HepG2 (cell line): ENCODE measurements around the gene GLIS2. TPM values are rescaled to one million over a fixed set of nuclear protein-coding genes. Genes with fewer than 3 reads are reported as not detected.

Source experiments
- ATAD3A ChIP-seq: sonication (generic); formaldehyde crosslinking; IDR thresholded peaks from 2 replicates; pipeline ENCODE4 v1.4.0; 2020; ENCODE audit warnings: missing genetic modification reagents
- ATM ChIP-seq: fragments of 450-650 bp; IDR thresholded peaks from 2 replicates; pipeline ENCODE4 v1.7.1; 2017; ENCODE audit warnings: mild to moderate bottlenecking, borderline replicate concordance
- BRF2 ChIP-seq: sonication (generic); formaldehyde crosslinking; IDR thresholded peaks from 2 replicates; pipeline ENCODE4 v1.8.1; 2022; ENCODE audit warnings: mild to moderate bottlenecking, missing genetic modification reagents
- ESRRA ChIP-seq: sonication (generic); formaldehyde crosslinking; IDR thresholded peaks from 2 replicates; pipeline ENCODE4 v1.5.1; 2020; ENCODE audit warnings: mild to moderate bottlenecking, low read depth, missing genetic modification reagents
- FOSL2 ChIP-seq: sonication (generic); formaldehyde crosslinking; IDR thresholded peaks from 2 replicates; pipeline ENCODE4 v1.4.0; 2020; ENCODE audit warnings: missing genetic modification reagents
- FOXK1 ChIP-seq: sonication (generic); formaldehyde crosslinking; IDR thresholded peaks from 2 replicates; pipeline ENCODE4 v1.4.0; 2020; ENCODE audit warnings: low read depth, missing genetic modification reagents, borderline replicate concordance
- GZF1 ChIP-seq: sonication (generic); formaldehyde crosslinking; IDR thresholded peaks from 2 replicates; pipeline ENCODE4 v1.5.1; 2020; ENCODE audit warnings: mild to moderate bottlenecking, missing genetic modification reagents
- HMGXB4 ChIP-seq, 2 experiments: sonication (generic) in 1 of 2; formaldehyde crosslinking in 1 of 2; IDR thresholded peaks; 2 replicates each; pipeline versions ENCODE4 v1.4.0 to v1.6.1; 2018 to 2020; ENCODE audit warnings: missing genetic modification reagents in 2 of 2, borderline replicate concordance in 1 of 2, low read depth in 1 of 2, mild to moderate bottlenecking in 1 of 2, missing biosample characterization in 1 of 2
- HNF4A ChIP-seq: sonication (generic); formaldehyde crosslinking; IDR thresholded peaks from 2 replicates; pipeline ENCODE4 v1.4.0; 2020; ENCODE audit warnings: missing genetic modification reagents
- KLF9 ChIP-seq: IDR thresholded peaks from 2 replicates; pipeline ENCODE4 v1.6.1; 2016; ENCODE audit warnings: low read depth
- MEIS2 ChIP-seq: sonication (generic); formaldehyde crosslinking; IDR thresholded peaks from 2 replicates; pipeline ENCODE4 v1.9.0; 2021; ENCODE audit warnings: mild to moderate bottlenecking, missing genetic modification reagents
- RXRA ChIP-seq: sonication (generic); formaldehyde crosslinking; IDR thresholded peaks from 2 replicates; pipeline ENCODE4 v1.5.1; 2020; ENCODE audit warnings: missing genetic modification reagents
- SIX1 ChIP-seq: sonication (generic); formaldehyde crosslinking; IDR thresholded peaks from 2 replicates; pipeline ENCODE4 v1.4.0; 2020; ENCODE audit warnings: missing genetic modification reagents, borderline replicate concordance
- SKI ChIP-seq: fragments of 450-650 bp; IDR thresholded peaks from one replicate; pipeline ENCODE4 v1.6.1; 2018; ENCODE audit warnings: mild to moderate bottlenecking; ENCODE audit not compliant: partially characterized antibody
- SMC3 ChIP-seq: IDR thresholded peaks from 2 replicates; pipeline ENCODE4 v1.6.1; 2011; ENCODE audit warnings: low read length, improper control_type of control experiment
- SRSF4 ChIP-seq: fragments of 200-400 bp; formaldehyde crosslinking; IDR thresholded peaks from one replicate; pipeline ENCODE4 v1.6.1; 2018; ENCODE audit warnings: mild to moderate bottlenecking, low read depth, low read length, moderate library complexity; ENCODE audit not compliant: poor library complexity, severe bottlenecking
- TCF12 ChIP-seq, 2 experiments: fragments of 450-650 bp in 1 of 2; sonication (generic) in 1 of 2; formaldehyde crosslinking in 1 of 2; IDR thresholded peaks; 2 replicates each; pipeline versions ENCODE4 v1.6.1 to v1.8.0; 2017 to 2022; ENCODE audit warnings: antibody characterized with exemption in 1 of 2, mild to moderate bottlenecking in 1 of 2, missing genetic modification reagents in 1 of 2, moderate library complexity in 1 of 2
- XRCC5 ChIP-seq: fragments of 200-400 bp; formaldehyde crosslinking; optimal IDR thresholded peaks from 2 replicates; pipeline ENCODE3; 2017; ENCODE audit warnings: mild to moderate bottlenecking, low read length
- YEATS2 ChIP-seq: sonication (generic); formaldehyde crosslinking; IDR thresholded peaks from 2 replicates; pipeline ENCODE4 v1.4.0; 2020; ENCODE audit warnings: missing genetic modification reagents, borderline replicate concordance
- YEATS4 ChIP-seq: sonication (generic); formaldehyde crosslinking; IDR thresholded peaks from 2 replicates; pipeline ENCODE4 v1.4.0; 2020; ENCODE audit warnings: missing genetic modification reagents, borderline replicate concordance
- ZNF121 ChIP-seq: sonication (generic); formaldehyde crosslinking; IDR thresholded peaks from 2 replicates; pipeline ENCODE4 v1.5.0; 2020; ENCODE audit warnings: mild to moderate bottlenecking, missing genetic modification reagents
- ZNF331 ChIP-seq: sonication (generic); formaldehyde crosslinking; IDR thresholded peaks from 2 replicates; pipeline ENCODE4 v1.4.0; 2020; ENCODE audit warnings: missing genetic modification reagents
- polyA plus RNA-seq, 8 experiments: library from polyadenylated mRNA; depleted of rRNA in 3 of 8; stranded (reverse) in 7 of 8; unstranded in 1 of 8; fragments of >200 nt; fragmentation: Illumina TruSeq in 4 of 8; extraction: Trizol in 4 of 8; gene quantifications; 2 replicates each; pipeline versions ENCODE4 v1.2.1 to v1.2.3, GENCODE V29; 2011 to 2016; ENCODE audit warnings: low read depth in 4 of 8, missing spikeins in 1 of 8, mixed read lengths in 1 of 8; ENCODE audit not compliant: insufficient read depth in 1 of 8
- total RNA-seq, 5 experiments: library from RNA; depleted of rRNA; stranded (reverse); fragments of >200 nt; fragmentation: Illumina TruSeq; extraction: Trizol; gene quantifications; 2 replicates each; pipeline ENCODE4 v1.2.3, GENCODE V29; 2016; ENCODE audit warnings: low read depth in 1 of 5
- TF ChIP-seq, protein P1 (sequence below): sonication (generic); formaldehyde crosslinking; IDR thresholded peaks from 2 replicates; pipeline ENCODE4 v1.4.0; 2020; ENCODE audit warnings: missing genetic modification reagents

The GLIS2 gene
- total and polyA plus RNA-seq, 2 of the 13 experiments (the other 11 are each of a cell fraction or from before 2014, with no cell fraction given) = 0.28 to 0.29 TPM

GRCh38 chr16:4313563-4314531, 2.0 kb upstream of the GLIS2 start (continued):
- peak; percentile 25; the same call in 1 of the 2 replicates for TF ChIP-seq ZNF331 (CRISPR knock-in tag)
- peak; percentile 9; the same call in 1 of the 2 replicates for TF ChIP-seq HNF4A
- TF ChIP-seq, protein P1, sequence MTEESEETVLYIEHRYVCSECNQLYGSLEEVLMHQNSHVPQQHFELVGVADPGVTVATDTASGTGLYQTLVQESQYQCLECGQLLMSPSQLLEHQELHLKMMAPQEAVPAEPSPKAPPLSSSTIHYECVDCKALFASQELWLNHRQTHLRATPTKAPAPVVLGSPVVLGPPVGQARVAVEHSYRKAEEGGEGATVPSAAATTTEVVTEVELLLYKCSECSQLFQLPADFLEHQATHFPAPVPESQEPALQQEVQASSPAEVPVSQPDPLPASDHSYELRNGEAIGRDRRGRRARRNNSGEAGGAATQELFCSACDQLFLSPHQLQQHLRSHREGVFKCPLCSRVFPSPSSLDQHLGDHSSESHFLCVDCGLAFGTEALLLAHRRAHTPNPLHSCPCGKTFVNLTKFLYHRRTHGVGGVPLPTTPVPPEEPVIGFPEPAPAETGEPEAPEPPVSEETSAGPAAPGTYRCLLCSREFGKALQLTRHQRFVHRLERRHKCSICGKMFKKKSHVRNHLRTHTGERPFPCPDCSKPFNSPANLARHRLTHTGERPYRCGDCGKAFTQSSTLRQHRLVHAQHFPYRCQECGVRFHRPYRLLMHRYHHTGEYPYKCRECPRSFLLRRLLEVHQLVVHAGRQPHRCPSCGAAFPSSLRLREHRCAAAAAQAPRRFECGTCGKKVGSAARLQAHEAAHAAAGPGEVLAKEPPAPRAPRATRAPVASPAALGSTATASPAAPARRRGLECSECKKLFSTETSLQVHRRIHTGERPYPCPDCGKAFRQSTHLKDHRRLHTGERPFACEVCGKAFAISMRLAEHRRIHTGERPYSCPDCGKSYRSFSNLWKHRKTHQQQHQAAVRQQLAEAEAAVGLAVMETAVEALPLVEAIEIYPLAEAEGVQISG (CRISPR knock-in tag) = peak; percentile 80
- TF ChIP-seq SIX1 (CRISPR knock-in tag) = no peak
- peak; percentile 20; the same call in 1 of the 2 replicates for TF ChIP-seq SMC3
- TF ChIP-seq TCF12 (IDR thresholded peaks at IDR 0.05) = no peak
- 0 out of 2 replicates have a peak, but pooled peaks have one; percentile 38 for TF ChIP-seq TCF12 (CRISPR knock-in tag; IDR thresholded peaks at IDR 0.05)
- TF ChIP-seq YEATS2 (CRISPR knock-in tag) = no peak
- no peak for TF ChIP-seq MEIS2 (CRISPR knock-in tag)
- TF ChIP-seq ESRRA = peak; percentile 34; the same call in 1 of the 2 replicates
- peak; percentile 78 for TF ChIP-seq XRCC5
- TF ChIP-seq RXRA (CRISPR knock-in tag) = peak; percentile 48
- peak; percentile 36; the same call in 1 of the 2 replicates for TF ChIP-seq YEATS4 (CRISPR knock-in tag)
- TF ChIP-seq FOXK1 (CRISPR knock-in tag) = 0 out of 2 replicates have a peak, but pooled peaks have one; percentile 13
- peak; percentile 94 for TF ChIP-seq ZNF121 (CRISPR knock-in tag)
- no peak for TF ChIP-seq BRF2 (CRISPR knock-in tag)
- no peak for TF ChIP-seq GZF1
- TF ChIP-seq ATM = no peak
- 0 out of 2 replicates have a peak, but pooled peaks have one; percentile 49 for TF ChIP-seq KLF9 (CRISPR knock-in tag)
- TF ChIP-seq SRSF4 = no peak
- no peak for TF ChIP-seq SKI
- TF ChIP-seq HMGXB4 (CRISPR knock-in tag; IDR thresholded peaks at IDR 0.05; ENCODE audit: borderline replicate concordance in 1 of 2, low read depth in 1 of 2) = peak; percentile 85 to 89
- 0 out of 2 replicates have a peak, but pooled peaks have one; percentile 14 for TF ChIP-seq FOSL2 (CRISPR knock-in tag)
- TF ChIP-seq ATAD3A (CRISPR knock-in tag) = no peak
